WTC11 (cell line): ENCODE data around the gene COMMD8. TPM values are rescaled to one million over a fixed set of nuclear protein-coding genes. Genes with fewer than 3 reads are reported as not detected.

ENCODE experiments used
- ATAC-seq: fragments of 200-7000 bp; cut with Tn5 transposase; 2 replicates; pipeline ENCODE4 v1.10.0; 2021; ENCODE audit warnings: mild to moderate bottlenecking, moderate library complexity
- CTCF ChIA-PET: fragments of 300-600 bp; sonication (Branson Sonifier 250); formaldehyde crosslinking; loops from one replicate; lab custom pipeline; 2021; ENCODE audit warnings: antibody characterized with exemption; lab: Charles Lee
- POLR2A ChIA-PET: fragments of 350-600 bp; sonication (Branson Sonifier 250); formaldehyde crosslinking; loops from one replicate; lab custom pipeline; 2021; ENCODE audit warnings: antibody characterized with exemption; lab: Charles Lee
- DNase-seq: peaks from one replicate; pipeline ENCODE4 v3.0.0; 2021; ENCODE audit warnings: low spot score
- H3K27ac Mint-ChIP-seq: 2 replicates; pipeline ENCODE4 v1.8.0; 2021; ENCODE audit warnings: mixed read lengths
- H3K27me3 Mint-ChIP-seq: 2 replicates; pipeline ENCODE4 v1.8.0; 2021; ENCODE audit warnings: low read depth, mild to moderate bottlenecking, moderate library complexity, mixed read lengths
- H3K36me3 Mint-ChIP-seq: 2 replicates; pipeline ENCODE4 v1.8.0; 2021; ENCODE audit warnings: mixed read lengths
- H3K4me1 Mint-ChIP-seq: 2 replicates; pipeline ENCODE4 v1.8.0; 2022; ENCODE audit warnings: mixed read lengths
- H3K4me3 Mint-ChIP-seq: 2 replicates; pipeline ENCODE4 v1.8.0; 2021; ENCODE audit warnings: mild to moderate bottlenecking, moderate library complexity, mixed read lengths
- H3K9me3 Mint-ChIP-seq: 2 replicates; pipeline ENCODE4 v1.8.0; 2021; ENCODE audit warnings: mixed read lengths
- ARID4B ChIP-seq: sonication (generic); formaldehyde crosslinking; IDR thresholded peaks from 2 replicates; pipeline ENCODE4 v1.8.0; 2023; ENCODE audit warnings: missing genetic modification reagents, mild to moderate bottlenecking, borderline replicate concordance
- EMX1 ChIP-seq: fragments of 250-450 bp; sonication (Bioruptor Pico); IDR thresholded peaks from 2 replicates; pipeline ENCODE4 v1.8.0; 2021; ENCODE audit warnings: mild to moderate bottlenecking
- ESRRA ChIP-seq: sonication (generic); formaldehyde crosslinking; IDR thresholded peaks from 2 replicates; pipeline ENCODE4 v1.8.1; 2022; ENCODE audit warnings: mild to moderate bottlenecking, missing genetic modification reagents, borderline replicate concordance
- JAZF1 ChIP-seq: fragments of 250-450 bp; sonication (Bioruptor Pico); IDR thresholded peaks from 2 replicates; pipeline ENCODE4 v1.9.0; 2021; ENCODE audit warnings: moderate library complexity, mild to moderate bottlenecking, inconsistent platforms
- MYBL2 ChIP-seq: sonication (generic); formaldehyde crosslinking; IDR thresholded peaks from 2 replicates; pipeline ENCODE4 v1.8.1; 2023; ENCODE audit warnings: mild to moderate bottlenecking, moderate library complexity, missing genetic modification reagents
- NFYB ChIP-seq: sonication (generic); formaldehyde crosslinking; conservative IDR thresholded peaks from 2 replicates; pipeline ENCODE4 v1.8.0; 2022; ENCODE audit warnings: low read depth, missing genetic modification reagents
- RELA ChIP-seq: sonication (generic); formaldehyde crosslinking; IDR thresholded peaks from 2 replicates; pipeline ENCODE4 v1.8.1; 2022; ENCODE audit warnings: missing genetic modification reagents, mild to moderate bottlenecking, borderline replicate concordance
- SP1 ChIP-seq: sonication (generic); formaldehyde crosslinking; conservative IDR thresholded peaks from 2 replicates; pipeline ENCODE4 v1.8.1; 2022; ENCODE audit warnings: missing genetic modification reagents
- TP53 ChIP-seq: sonication (generic); formaldehyde crosslinking; IDR thresholded peaks from 2 replicates; pipeline ENCODE4 v1.8.1; 2023; ENCODE audit warnings: mild to moderate bottlenecking, missing genetic modification reagents
- ZNF121 ChIP-seq: sonication (generic); formaldehyde crosslinking; IDR thresholded peaks from 2 replicates; pipeline ENCODE4 v1.8.0; 2023; ENCODE audit warnings: missing genetic modification reagents
- ZNF232 ChIP-seq: sonication (generic); formaldehyde crosslinking; IDR thresholded peaks from 2 replicates; pipeline ENCODE4 v1.8.0; 2022; ENCODE audit warnings: mild to moderate bottlenecking, missing genetic modification reagents
- ZNF263 ChIP-seq: sonication (generic); formaldehyde crosslinking; IDR thresholded peaks from 2 replicates; pipeline ENCODE4 v1.8.1; 2022; ENCODE audit warnings: low read depth, mild to moderate bottlenecking, moderate library complexity, missing genetic modification reagents
- total RNA-seq: library from RNA; stranded (reverse); gene quantifications from 3 replicates; pipeline ENCODE4 v1.2.3, GENCODE V29; 2021
- TF ChIP-seq, protein P1 (sequence below): sonication (generic); formaldehyde crosslinking; IDR thresholded peaks from 2 replicates; pipeline ENCODE4 v1.8.1; 2023; ENCODE audit warnings: mild to moderate bottlenecking, missing genetic modification reagents, borderline replicate concordance
- TF ChIP-seq, protein P2 (sequence below): sonication (generic); formaldehyde crosslinking; IDR thresholded peaks from 2 replicates; pipeline ENCODE4 v1.8.0; 2022; ENCODE audit warnings: missing genetic modification reagents
- TF ChIP-seq, protein P3 (sequence below): sonication (generic); formaldehyde crosslinking; IDR thresholded peaks from 2 replicates; pipeline ENCODE4 v1.8.1; 2023; ENCODE audit warnings: mild to moderate bottlenecking, missing genetic modification reagents
- TF ChIP-seq, protein P4 (sequence below): fragments of 250-450 bp; sonication (Bioruptor Pico); IDR thresholded peaks from 2 replicates; pipeline ENCODE4 v1.9.0; 2021; ENCODE audit warnings: mild to moderate bottlenecking

The COMMD8 gene
- total RNA-seq, 1 experiment from 2014 or later: 8.1 TPM

DNA sequence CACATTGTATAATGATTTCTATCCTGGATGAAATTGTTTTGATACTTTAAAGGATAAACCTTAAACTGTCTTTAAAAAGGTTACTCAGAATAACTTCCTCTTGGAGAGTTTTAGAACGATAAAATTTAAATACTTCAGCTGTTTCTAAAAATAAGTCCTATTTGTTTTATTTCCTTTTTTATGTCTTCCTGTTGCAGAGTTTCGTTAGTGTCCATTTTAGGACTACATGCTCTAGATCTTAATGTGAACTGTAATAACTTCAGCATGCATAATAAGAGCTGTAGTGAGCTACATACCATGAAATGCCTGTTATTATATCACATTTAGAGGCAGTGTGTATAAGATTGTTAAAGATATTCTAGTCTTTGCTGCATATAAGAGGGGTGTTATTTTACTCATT, 36.2 kb upstream of the COMMD8 start:
- POLR2A ChIA-PET: no interaction called here
- no peak overlapping the region for H3K4me3 Mint-ChIP-seq
- ATAC-seq: no peak
- DNase-seq: no peak
- TF ChIP-seq EMX1 (CRISPR knock-in tag) (no peak), SP1 (CRISPR knock-in tag) (no peak), RELA (no peak), ARID4B (CRISPR knock-in tag) (no peak), ZNF263 (CRISPR knock-in tag) (no peak), ZNF232 (CRISPR knock-in tag) (no peak), JAZF1 (CRISPR knock-in tag) (no peak), ZNF121 (no peak), TP53 (no peak), MYBL2 (CRISPR knock-in tag) (no peak), NFYB (CRISPR knock-in tag) (no peak), ESRRA (CRISPR knock-in tag) (no peak)
- TF ChIP-seq, protein P1, sequence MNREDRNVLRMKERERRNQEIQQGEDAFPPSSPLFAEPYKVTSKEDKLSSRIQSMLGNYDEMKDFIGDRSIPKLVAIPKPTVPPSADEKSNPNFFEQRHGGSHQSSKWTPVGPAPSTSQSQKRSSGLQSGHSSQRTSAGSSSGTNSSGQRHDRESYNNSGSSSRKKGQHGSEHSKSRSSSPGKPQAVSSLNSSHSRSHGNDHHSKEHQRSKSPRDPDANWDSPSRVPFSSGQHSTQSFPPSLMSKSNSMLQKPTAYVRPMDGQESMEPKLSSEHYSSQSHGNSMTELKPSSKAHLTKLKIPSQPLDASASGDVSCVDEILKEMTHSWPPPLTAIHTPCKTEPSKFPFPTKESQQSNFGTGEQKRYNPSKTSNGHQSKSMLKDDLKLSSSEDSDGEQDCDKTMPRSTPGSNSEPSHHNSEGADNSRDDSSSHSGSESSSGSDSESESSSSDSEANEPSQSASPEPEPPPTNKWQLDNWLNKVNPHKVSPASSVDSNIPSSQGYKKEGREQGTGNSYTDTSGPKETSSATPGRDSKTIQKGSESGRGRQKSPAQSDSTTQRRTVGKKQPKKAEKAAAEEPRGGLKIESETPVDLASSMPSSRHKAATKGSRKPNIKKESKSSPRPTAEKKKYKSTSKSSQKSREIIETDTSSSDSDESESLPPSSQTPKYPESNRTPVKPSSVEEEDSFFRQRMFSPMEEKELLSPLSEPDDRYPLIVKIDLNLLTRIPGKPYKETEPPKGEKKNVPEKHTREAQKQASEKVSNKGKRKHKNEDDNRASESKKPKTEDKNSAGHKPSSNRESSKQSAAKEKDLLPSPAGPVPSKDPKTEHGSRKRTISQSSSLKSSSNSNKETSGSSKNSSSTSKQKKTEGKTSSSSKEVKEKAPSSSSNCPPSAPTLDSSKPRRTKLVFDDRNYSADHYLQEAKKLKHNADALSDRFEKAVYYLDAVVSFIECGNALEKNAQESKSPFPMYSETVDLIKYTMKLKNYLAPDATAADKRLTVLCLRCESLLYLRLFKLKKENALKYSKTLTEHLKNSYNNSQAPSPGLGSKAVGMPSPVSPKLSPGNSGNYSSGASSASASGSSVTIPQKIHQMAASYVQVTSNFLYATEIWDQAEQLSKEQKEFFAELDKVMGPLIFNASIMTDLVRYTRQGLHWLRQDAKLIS (CRISPR knock-in tag): no peak
- TF ChIP-seq, protein P2, sequence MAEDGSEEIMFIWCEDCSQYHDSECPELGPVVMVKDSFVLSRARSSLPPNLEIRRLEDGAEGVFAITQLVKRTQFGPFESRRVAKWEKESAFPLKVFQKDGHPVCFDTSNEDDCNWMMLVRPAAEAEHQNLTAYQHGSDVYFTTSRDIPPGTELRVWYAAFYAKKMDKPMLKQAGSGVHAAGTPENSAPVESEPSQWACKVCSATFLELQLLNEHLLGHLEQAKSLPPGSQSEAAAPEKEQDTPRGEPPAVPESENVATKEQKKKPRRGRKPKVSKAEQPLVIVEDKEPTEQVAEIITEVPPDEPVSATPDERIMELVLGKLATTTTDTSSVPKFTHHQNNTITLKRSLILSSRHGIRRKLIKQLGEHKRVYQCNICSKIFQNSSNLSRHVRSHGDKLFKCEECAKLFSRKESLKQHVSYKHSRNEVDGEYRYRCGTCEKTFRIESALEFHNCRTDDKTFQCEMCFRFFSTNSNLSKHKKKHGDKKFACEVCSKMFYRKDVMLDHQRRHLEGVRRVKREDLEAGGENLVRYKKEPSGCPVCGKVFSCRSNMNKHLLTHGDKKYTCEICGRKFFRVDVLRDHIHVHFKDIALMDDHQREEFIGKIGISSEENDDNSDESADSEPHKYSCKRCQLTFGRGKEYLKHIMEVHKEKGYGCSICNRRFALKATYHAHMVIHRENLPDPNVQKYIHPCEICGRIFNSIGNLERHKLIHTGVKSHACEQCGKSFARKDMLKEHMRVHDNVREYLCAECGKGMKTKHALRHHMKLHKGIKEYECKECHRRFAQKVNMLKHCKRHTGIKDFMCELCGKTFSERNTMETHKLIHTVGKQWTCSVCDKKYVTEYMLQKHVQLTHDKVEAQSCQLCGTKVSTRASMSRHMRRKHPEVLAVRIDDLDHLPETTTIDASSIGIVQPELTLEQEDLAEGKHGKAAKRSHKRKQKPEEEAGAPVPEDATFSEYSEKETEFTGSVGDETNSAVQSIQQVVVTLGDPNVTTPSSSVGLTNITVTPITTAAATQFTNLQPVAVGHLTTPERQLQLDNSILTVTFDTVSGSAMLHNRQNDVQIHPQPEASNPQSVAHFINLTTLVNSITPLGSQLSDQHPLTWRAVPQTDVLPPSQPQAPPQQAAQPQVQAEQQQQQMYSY (CRISPR knock-in tag): no peak
- TF ChIP-seq, protein P3, sequence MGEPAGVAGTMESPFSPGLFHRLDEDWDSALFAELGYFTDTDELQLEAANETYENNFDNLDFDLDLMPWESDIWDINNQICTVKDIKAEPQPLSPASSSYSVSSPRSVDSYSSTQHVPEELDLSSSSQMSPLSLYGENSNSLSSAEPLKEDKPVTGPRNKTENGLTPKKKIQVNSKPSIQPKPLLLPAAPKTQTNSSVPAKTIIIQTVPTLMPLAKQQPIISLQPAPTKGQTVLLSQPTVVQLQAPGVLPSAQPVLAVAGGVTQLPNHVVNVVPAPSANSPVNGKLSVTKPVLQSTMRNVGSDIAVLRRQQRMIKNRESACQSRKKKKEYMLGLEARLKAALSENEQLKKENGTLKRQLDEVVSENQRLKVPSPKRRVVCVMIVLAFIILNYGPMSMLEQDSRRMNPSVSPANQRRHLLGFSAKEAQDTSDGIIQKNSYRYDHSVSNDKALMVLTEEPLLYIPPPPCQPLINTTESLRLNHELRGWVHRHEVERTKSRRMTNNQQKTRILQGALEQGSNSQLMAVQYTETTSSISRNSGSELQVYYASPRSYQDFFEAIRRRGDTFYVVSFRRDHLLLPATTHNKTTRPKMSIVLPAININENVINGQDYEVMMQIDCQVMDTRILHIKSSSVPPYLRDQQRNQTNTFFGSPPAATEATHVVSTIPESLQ (CRISPR knock-in tag): no peak
- TF ChIP-seq, protein P4, sequence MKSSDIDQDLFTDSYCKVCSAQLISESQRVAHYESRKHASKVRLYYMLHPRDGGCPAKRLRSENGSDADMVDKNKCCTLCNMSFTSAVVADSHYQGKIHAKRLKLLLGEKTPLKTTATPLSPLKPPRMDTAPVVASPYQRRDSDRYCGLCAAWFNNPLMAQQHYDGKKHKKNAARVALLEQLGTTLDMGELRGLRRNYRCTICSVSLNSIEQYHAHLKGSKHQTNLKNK (CRISPR knock-in tag): no peak
- H3K9me3 Mint-ChIP-seq: no peaks in the 10 kb centered on the region
- H3K36me3 Mint-ChIP-seq: no peaks in the 10 kb centered on the region
- no peaks in the 10 kb centered on the region for H3K27me3 Mint-ChIP-seq
- CTCF ChIA-PET: no interaction called here
- no peak overlapping the region for H3K27ac Mint-ChIP-seq
- H3K4me1 Mint-ChIP-seq: no peaks in the 10 kb centered on the region
